IMR-90 (cell line): ENCODE data around the gene TBCE. TPM values are rescaled to one million over a fixed set of nuclear protein-coding genes. Genes with fewer than 3 reads are reported as not detected.

Source experiments
- ATAC-seq: fragments of 200-7000 bp; cut with Tn5 transposase; 2 replicates; pipeline ENCODE4 v1.9.1; 2020; ENCODE audit warnings: low read depth, mild to moderate bottlenecking, moderate library complexity
- BruUV-seq: library from RNA; stranded (reverse); fragments of 400-500 nt; replicated peaks from 2 replicates; lab custom pipeline; 2021; lab: Mats Ljungman, UMichigan
- CTCF ChIA-PET: fragments of 300-600 bp; formaldehyde crosslinking; extraction: SDS; loops from one replicate; lab custom pipeline; 2021; ENCODE audit warnings: antibody characterized with exemption; lab: Yijun Ruan, JAX
- POLR2A ChIA-PET: fragments of 300-600 bp; sonication (Branson Sonifier 250); formaldehyde crosslinking; loops from one replicate; lab custom pipeline; 2022; ENCODE audit warnings: antibody characterized with exemption; ENCODE audit not compliant: unreplicated experiment; lab: Charles Lee
- DNase-seq: peaks from one replicate; pipeline ENCODE4 v3.0.0; 2013
- H2AFZ ChIP-seq: replicated peaks from 2 replicates; pipeline ENCODE3; 2013; ENCODE audit warnings: low read length, mild to moderate bottlenecking; ENCODE audit not compliant: poor library complexity
- H2AK5ac ChIP-seq: 2 replicates; pipeline ENCODE4 v1.6.1; 2013; ENCODE audit warnings: low read depth, low read length, inconsistent platforms
- H2AK9ac ChIP-seq: replicated peaks from 2 replicates; pipeline ENCODE3; 2013; ENCODE audit warnings: mild to moderate bottlenecking, low read depth, low read length, moderate library complexity; ENCODE audit not compliant: poor library complexity
- H2BK120ac ChIP-seq: 2 replicates; pipeline ENCODE4 v1.6.1; 2013; ENCODE audit warnings: low read depth, low read length, inconsistent platforms
- H2BK15ac ChIP-seq: 3 replicates; pipeline ENCODE4 v1.6.1; 2013; ENCODE audit warnings: low read depth, low read length, inconsistent platforms
- H2BK20ac ChIP-seq: 2 replicates; pipeline ENCODE4 v1.6.1; 2013; ENCODE audit warnings: low read depth, mild to moderate bottlenecking, inconsistent platforms, low read length, moderate library complexity
- H2BK5ac ChIP-seq: 2 replicates; pipeline ENCODE4 v1.6.1; 2013; ENCODE audit warnings: mild to moderate bottlenecking, low read depth, low read length, inconsistent platforms; ENCODE audit not compliant: poor library complexity, severe bottlenecking
- H3K14ac ChIP-seq: replicated peaks from 2 replicates; pipeline ENCODE4 v1.6.1; 2013; ENCODE audit warnings: low read depth, low read length, inconsistent platforms
- H3K18ac ChIP-seq: 2 replicates; pipeline ENCODE4 v1.6.1; 2013; ENCODE audit warnings: low read depth, low read length, control low read depth
- H3K23ac ChIP-seq: 2 replicates; pipeline ENCODE4 v1.6.1; 2013; ENCODE audit warnings: low read depth, low read length, inconsistent platforms
- H3K27ac ChIP-seq: 2 replicates; pipeline ENCODE4 v1.5.1; 2013; ENCODE audit warnings: mild to moderate bottlenecking, control low read depth, low read length; ENCODE audit not compliant: insufficient read depth
- H3K27me3 ChIP-seq: 2 replicates; pipeline ENCODE4 v1.6.1; 2013; ENCODE audit warnings: low read length; ENCODE audit not compliant: control insufficient read depth, insufficient read depth
- H3K36me3 ChIP-seq: 2 replicates; pipeline ENCODE4 v1.6.1; 2013; ENCODE audit warnings: low read length, mixed read lengths; ENCODE audit not compliant: control insufficient read depth, insufficient read depth
- H3K4ac ChIP-seq: 2 replicates; pipeline ENCODE4 v1.6.1; 2013; ENCODE audit warnings: low read depth, low read length, inconsistent platforms
- H3K4me1 ChIP-seq: 2 replicates; pipeline ENCODE4 v1.6.1; 2013; ENCODE audit warnings: low read length, mixed read lengths; ENCODE audit not compliant: control insufficient read depth, insufficient read depth
- H3K4me2 ChIP-seq: 2 replicates; pipeline ENCODE4 v1.6.1; 2013; ENCODE audit warnings: low read depth, mild to moderate bottlenecking, control low read depth, low read length, moderate library complexity
- H3K4me3 ChIP-seq: 2 replicates; pipeline ENCODE4 v1.5.1; 2013; ENCODE audit warnings: low read depth, mild to moderate bottlenecking, control low read depth, low read length, moderate library complexity; ENCODE audit not compliant: insufficient read depth
- H3K56ac ChIP-seq: 2 replicates; pipeline ENCODE4 v1.6.1; 2013; ENCODE audit warnings: low read length, inconsistent platforms; ENCODE audit not compliant: insufficient read depth; ENCODE audit errors: extremely low read depth
- H3K79me1 ChIP-seq, 2 experiments: 2 replicates each; pipeline ENCODE4 v1.6.1; 2013; ENCODE audit warnings: low read length in 2 of 2, inconsistent platforms in 1 of 2, low read depth in 1 of 2
- H3K9ac ChIP-seq: 2 replicates; pipeline ENCODE4 v1.6.1; 2013; ENCODE audit warnings: low read depth, low read length, control low read depth
- H3K9me1 ChIP-seq: 2 replicates; pipeline ENCODE4 v1.6.1; 2013; ENCODE audit warnings: low read length, inconsistent platforms; ENCODE audit not compliant: insufficient read depth
- H3K9me3 ChIP-seq: 2 replicates; pipeline ENCODE4 v1.6.1; 2013; ENCODE audit warnings: low read length; ENCODE audit not compliant: control insufficient read depth, insufficient read depth
- H4K20me1 ChIP-seq: 2 replicates; pipeline ENCODE4 v1.6.1; 2013; ENCODE audit warnings: low read length, inconsistent platforms; ENCODE audit not compliant: insufficient read depth
- H4K5ac ChIP-seq: 2 replicates; pipeline ENCODE4 v1.6.1; 2013; ENCODE audit warnings: mild to moderate bottlenecking, low read depth, low read length, control low read depth
- H4K8ac ChIP-seq, 2 experiments: 2 replicates each; pipeline ENCODE4 v1.6.1; 2013; ENCODE audit warnings: low read depth in 2 of 2, low read length in 2 of 2, control low read depth in 1 of 2, inconsistent platforms in 1 of 2
- H4K91ac ChIP-seq: 2 replicates; pipeline ENCODE4 v1.6.1; 2013; ENCODE audit warnings: low read depth, low read length, inconsistent platforms; ENCODE audit not compliant: insufficient read depth
- BHLHE40 ChIP-seq: fragments of 150-350 bp; IDR thresholded peaks from 2 replicates; pipeline ENCODE4 v1.6.1; 2016; ENCODE audit warnings: mild to moderate bottlenecking, low read depth, low read length
- CEBPB ChIP-seq: IDR thresholded peaks from 2 replicates; pipeline ENCODE4 v1.6.1; 2012; ENCODE audit warnings: low read depth, low read length, improper control_type of control experiment
- CHD1 ChIP-seq: IDR thresholded peaks from 2 replicates; pipeline ENCODE4 v1.6.1; 2012; ENCODE audit warnings: low read depth, low read length, improper control_type of control experiment
- FOS ChIP-seq: fragments of 150-350 bp; IDR thresholded peaks from 2 replicates; pipeline ENCODE4 v1.6.1; 2016; ENCODE audit warnings: low read depth, low read length
- MAFK ChIP-seq: IDR thresholded peaks from 2 replicates; pipeline ENCODE4 v1.6.1; 2012; ENCODE audit warnings: low read depth, low read length, improper control_type of control experiment
- MAZ ChIP-seq: IDR thresholded peaks from 2 replicates; pipeline ENCODE4 v1.6.1; 2012; ENCODE audit warnings: low read depth, mild to moderate bottlenecking, low read length, improper control_type of control experiment, moderate library complexity, borderline replicate concordance
- MXI1 ChIP-seq: IDR thresholded peaks from 2 replicates; pipeline ENCODE4 v1.6.1; 2012; ENCODE audit warnings: low read depth, mild to moderate bottlenecking, low read length, moderate library complexity, borderline replicate concordance
- NFE2L2 ChIP-seq: fragments of 150-350 bp; IDR thresholded peaks from 2 replicates; pipeline ENCODE4 v1.6.1; 2016; ENCODE audit warnings: low read depth, mild to moderate bottlenecking, low read length
- POLR2A ChIP-seq: IDR thresholded peaks from 2 replicates; pipeline ENCODE4 v1.6.1; 2012; ENCODE audit warnings: mild to moderate bottlenecking, low read depth, low read length
- RAD21 ChIP-seq: IDR thresholded peaks from 2 replicates; pipeline ENCODE4 v1.6.1; 2012; ENCODE audit warnings: low read length, improper control_type of control experiment
- RCOR1 ChIP-seq: IDR thresholded peaks from 2 replicates; pipeline ENCODE4 v1.6.1; 2012; ENCODE audit warnings: mild to moderate bottlenecking, low read length, improper control_type of control experiment; ENCODE audit not compliant: insufficient replicate concordance
- RFX5 ChIP-seq: IDR thresholded peaks from 2 replicates; pipeline ENCODE4 v1.8.0; 2012; ENCODE audit warnings: low read depth, mild to moderate bottlenecking, low read length, moderate library complexity
- SMC3 ChIP-seq: fragments of 150-350 bp; IDR thresholded peaks from 2 replicates; pipeline ENCODE4 v1.6.1; 2016; ENCODE audit warnings: low read depth, mild to moderate bottlenecking, antibody characterized with exemption, low read length, moderate library complexity
- WGBS, 2 experiments: methylation state at CpG; one replicate each; pipeline versions ENCODE4 v1.1.5 to v1.1.7; 2013; ENCODE audit warnings: missing lambda C conversion rate in 2 of 2; ENCODE audit not compliant: insufficient read length in 1 of 2; ENCODE audit errors: extremely low coverage in 2 of 2; 5-methylcytosine and 5-hydroxymethylcytosine counted together
- dilution Hi-C: fragments of 300-500 bp; cut with HindIII; formaldehyde crosslinking; loops from one replicate; pipeline ENCODE4 v1.14.3; 2018; ENCODE audit warnings: low sequenced_read_pairs; ENCODE audit not compliant: unreplicated experiment
- in situ Hi-C: fragments of 300-500 bp; cut with MboI; formaldehyde crosslinking; loops from 3 replicates; pipeline ENCODE4 v1.14.3; 2019; ENCODE audit warnings: low sequenced_read_pairs, inconsistent platforms, mixed read lengths
- intact Hi-C: fragments of 100-400 bp; cut with micrococcal nuclease; formaldehyde crosslinking; loops from 2 replicates; pipeline ENCODE4 v1.10.0; 2022
- polyA plus RNA-seq, 3 experiments: library from polyadenylated mRNA; depleted of rRNA; stranded (reverse); fragments of >200 nt; gene quantifications; 2 replicates each; pipeline ENCODE4 v1.2.3, GENCODE V29; 2012; ENCODE audit warnings: low replicate concordance in 1 of 3
- total RNA-seq: library from RNA; depleted of rRNA; stranded (reverse); fragments of >200 nt; gene quantifications from 2 replicates; pipeline ENCODE4 v1.2.3, GENCODE V29; 2012
- TF ChIP-seq, protein P1 (sequence below): fragments of 150-350 bp; IDR thresholded peaks from 2 replicates; pipeline ENCODE4 v1.6.1; 2016; ENCODE audit warnings: low read depth, mild to moderate bottlenecking, low read length, moderate library complexity, borderline replicate concordance
- TF ChIP-seq, protein P2 (sequence below): fragments of 150-350 bp; IDR thresholded peaks from 2 replicates; pipeline ENCODE4 v1.6.1; 2017; ENCODE audit warnings: mild to moderate bottlenecking, antibody characterized with exemption, low read length, low read depth
- TF ChIP-seq, protein P3 (sequence below): conservative IDR thresholded peaks from 2 replicates; pipeline ENCODE4 v1.5.1; 2012; ENCODE audit warnings: mild to moderate bottlenecking, low read depth, low read length, improper control_type of control experiment

TBCE gene
- total and polyA plus RNA-seq, 2 of the 4 experiments (the other 2 are of a cell fraction): 25.3 to 26.7 TPM

DNA sequence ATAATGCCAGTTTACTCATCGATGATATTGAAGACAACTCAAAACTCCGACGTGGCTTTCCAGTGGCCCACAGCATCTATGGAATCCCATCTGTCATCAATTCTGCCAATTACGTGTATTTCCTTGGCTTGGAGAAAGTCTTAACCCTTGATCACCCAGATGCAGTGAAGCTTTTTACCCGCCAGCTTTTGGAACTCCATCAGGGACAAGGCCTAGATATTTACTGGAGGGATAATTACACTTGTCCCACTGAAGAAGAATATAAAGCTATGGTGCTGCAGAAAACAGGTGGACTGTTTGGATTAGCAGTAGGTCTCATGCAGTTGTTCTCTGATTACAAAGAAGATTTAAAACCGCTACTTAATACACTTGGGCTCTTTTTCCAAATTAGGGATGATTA lies 25.2 kb upstream of the TBCE start:
- Histone ChIP-seq H3K9me3 (no peaks in the 10 kb centered on the region), H4K20me1 (no peaks in the 10 kb centered on the region), H3K4me3 (no peak overlapping the region), H3K18ac (no peak overlapping the region), H3K56ac (no peak overlapping the region), H2BK15ac (no peak overlapping the region), H2BK120ac (no peak overlapping the region), H3K27ac (no peak overlapping the region), H2AFZ (no peak overlapping the region), H3K14ac (no peak overlapping the region), H2AK9ac (no peak overlapping the region), H3K4ac (no peak overlapping the region), H4K91ac (no peak overlapping the region), H3K9me1 (no peaks in the 10 kb centered on the region), H3K4me1 (peaks cover under 1% of the 10 kb centered on the region; the same call in 1 of the 2 replicates), H3K79me1 (peaks cover 5 to 13% of the 10 kb centered on the region in 2 experiments; a peak in 3 of 4 replicates), H4K5ac (no peak overlapping the region), H2AK5ac (no peak overlapping the region), H2BK20ac (no peak overlapping the region), H3K9ac (no peak overlapping the region), H2BK5ac (no peak overlapping the region), H3K36me3 (peaks cover 18% of the 10 kb centered on the region; the same call in 1 of the 2 replicates), H3K23ac (no peak overlapping the region), H4K8ac (no peak overlapping the region), H3K4me2 (no peak overlapping the region), H3K27me3 (no peaks in the 10 kb centered on the region)
- dilution Hi-C loops (no loop called here), in situ Hi-C loops (no loop called here), intact Hi-C loops (no loop called here)
- BruUV-seq: no TSS peak
- WGBS, 2 experiments: no CpG with 5 or more reads among the region's 6 CpGs
- DNase-seq (no peak), ATAC-seq (no peak)
- TF ChIP-seq MXI1 (no peak), RCOR1 (no peak), FOS (no peak), POLR2A (no peak), MAFK (no peak), SMC3 (no peak), MAZ (no peak), BHLHE40 (no peak), NFE2L2 (no peak), RAD21 (no peak), CEBPB (no peak), RFX5 (no peak), CHD1 (no peak)
- TF ChIP-seq, protein P1, sequence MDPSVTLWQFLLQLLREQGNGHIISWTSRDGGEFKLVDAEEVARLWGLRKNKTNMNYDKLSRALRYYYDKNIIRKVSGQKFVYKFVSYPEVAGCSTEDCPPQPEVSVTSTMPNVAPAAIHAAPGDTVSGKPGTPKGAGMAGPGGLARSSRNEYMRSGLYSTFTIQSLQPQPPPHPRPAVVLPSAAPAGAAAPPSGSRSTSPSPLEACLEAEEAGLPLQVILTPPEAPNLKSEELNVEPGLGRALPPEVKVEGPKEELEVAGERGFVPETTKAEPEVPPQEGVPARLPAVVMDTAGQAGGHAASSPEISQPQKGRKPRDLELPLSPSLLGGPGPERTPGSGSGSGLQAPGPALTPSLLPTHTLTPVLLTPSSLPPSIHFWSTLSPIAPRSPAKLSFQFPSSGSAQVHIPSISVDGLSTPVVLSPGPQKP: no peak
- TF ChIP-seq, protein P2, sequence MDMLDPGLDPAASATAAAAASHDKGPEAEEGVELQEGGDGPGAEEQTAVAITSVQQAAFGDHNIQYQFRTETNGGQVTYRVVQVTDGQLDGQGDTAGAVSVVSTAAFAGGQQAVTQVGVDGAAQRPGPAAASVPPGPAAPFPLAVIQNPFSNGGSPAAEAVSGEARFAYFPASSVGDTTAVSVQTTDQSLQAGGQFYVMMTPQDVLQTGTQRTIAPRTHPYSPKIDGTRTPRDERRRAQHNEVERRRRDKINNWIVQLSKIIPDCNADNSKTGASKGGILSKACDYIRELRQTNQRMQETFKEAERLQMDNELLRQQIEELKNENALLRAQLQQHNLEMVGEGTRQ: no peak
- TF ChIP-seq, protein P3, sequence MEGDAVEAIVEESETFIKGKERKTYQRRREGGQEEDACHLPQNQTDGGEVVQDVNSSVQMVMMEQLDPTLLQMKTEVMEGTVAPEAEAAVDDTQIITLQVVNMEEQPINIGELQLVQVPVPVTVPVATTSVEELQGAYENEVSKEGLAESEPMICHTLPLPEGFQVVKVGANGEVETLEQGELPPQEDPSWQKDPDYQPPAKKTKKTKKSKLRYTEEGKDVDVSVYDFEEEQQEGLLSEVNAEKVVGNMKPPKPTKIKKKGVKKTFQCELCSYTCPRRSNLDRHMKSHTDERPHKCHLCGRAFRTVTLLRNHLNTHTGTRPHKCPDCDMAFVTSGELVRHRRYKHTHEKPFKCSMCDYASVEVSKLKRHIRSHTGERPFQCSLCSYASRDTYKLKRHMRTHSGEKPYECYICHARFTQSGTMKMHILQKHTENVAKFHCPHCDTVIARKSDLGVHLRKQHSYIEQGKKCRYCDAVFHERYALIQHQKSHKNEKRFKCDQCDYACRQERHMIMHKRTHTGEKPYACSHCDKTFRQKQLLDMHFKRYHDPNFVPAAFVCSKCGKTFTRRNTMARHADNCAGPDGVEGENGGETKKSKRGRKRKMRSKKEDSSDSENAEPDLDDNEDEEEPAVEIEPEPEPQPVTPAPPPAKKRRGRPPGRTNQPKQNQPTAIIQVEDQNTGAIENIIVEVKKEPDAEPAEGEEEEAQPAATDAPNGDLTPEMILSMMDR: no peak
- ChIA-PET CTCF (interaction anchor here (1.0 kb wide), 1 partner anchor 75 kb away, joined by 4 read pairs; no protein-coding TSS in a partner anchor), POLR2A (no interaction called here)
